DMS114 treated with DMSO at 0.1 percent for 48 hours (cell line): ENCODE data around the gene ITGA7.

Source experiments
- DNase-seq: peaks from one replicate; lab custom pipeline; 2025; ENCODE audit not compliant: unreplicated experiment; lab: John Stamatoyannopoulos, UW

ITGA7 gene

DNA sequence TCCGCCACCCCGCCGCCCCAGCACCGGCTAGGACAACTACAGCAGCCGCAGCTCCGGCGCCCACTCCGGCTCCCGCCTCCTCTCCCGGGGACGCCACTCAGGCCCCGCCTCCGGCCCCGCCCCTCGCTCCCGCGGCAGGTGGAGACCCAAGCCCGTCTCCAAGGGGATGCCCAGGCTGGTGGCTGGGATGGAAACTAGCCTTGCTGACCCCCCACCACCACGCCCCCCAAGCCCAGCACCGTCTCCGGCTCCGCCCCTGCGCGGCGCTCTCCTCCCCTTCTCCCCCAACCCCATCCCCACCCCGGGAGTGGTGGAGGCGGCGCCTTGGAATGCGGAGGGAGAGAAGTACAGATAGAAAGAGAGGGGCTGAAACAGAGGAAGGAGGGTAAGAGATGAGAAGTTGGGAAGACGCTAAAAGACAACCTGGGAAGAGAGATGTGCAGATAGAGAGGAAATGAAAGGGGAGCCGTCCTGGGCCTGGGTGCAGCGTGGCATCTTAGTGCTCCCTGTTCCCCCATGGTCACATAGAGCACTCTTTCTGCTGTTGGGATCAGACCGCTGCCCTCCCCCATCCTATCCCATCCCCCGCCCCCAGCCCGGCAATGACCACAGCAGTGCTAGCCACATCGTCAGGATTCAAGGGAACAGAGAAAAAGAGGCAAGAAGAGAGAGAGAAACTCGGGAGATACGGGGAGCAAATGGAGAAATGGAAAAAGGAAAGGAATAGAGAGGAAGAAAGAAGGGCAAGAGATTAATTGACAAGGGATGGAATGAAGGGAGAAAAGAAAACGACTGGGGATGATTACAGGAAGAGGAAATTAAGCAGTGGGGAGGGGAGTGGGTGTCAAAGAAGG lies at the start of gene ITGA7:
ITGA7 (minus strand) TSS at position 64 of the 854 bp plus-strand sequence. CDS start 222 bp downstream, outside the sequence.
- DNase-seq: peak; percentile 42

GRCh38 chr12:55755246-55755645 lies 47.5 kb upstream of the ITGA7 start:
- DNase-seq: no peak

- DNase-seq: no peak
Observed at GRCh38 chr12:55748230-55748993, 40.7 kb upstream of the ITGA7 start.

DNA sequence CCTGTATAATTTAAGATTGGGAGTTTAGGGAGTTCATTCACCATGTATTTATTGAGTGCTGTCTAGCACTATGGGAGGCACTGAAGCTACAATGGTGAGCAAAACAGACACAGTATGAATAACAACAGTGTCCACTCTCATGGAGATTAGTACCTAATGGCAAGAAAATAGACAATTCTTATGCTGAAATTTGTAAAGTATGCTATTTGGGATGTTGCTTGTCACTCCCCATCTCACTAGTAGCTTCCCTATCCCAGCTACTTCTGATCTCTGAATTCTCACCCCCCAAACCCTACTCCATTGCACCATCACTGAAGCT lies 39.2 kb upstream of the ITGA7 start:
- DNase-seq: no peak

GRCh38 chr12:55746174-55746912 lies 38.6 kb upstream of the ITGA7 start:
- no peak for DNase-seq

GRCh38 chr12:55745361-55746173 lies 37.9 kb upstream of the ITGA7 start:
- no peak for DNase-seq

GRCh38 chr12:55744340-55745030 lies 36.8 kb upstream of the ITGA7 start:
- DNase-seq: no peak

- DNase-seq: peak; percentile 14
Observed at GRCh38 chr12:55743406-55744339, 36.0 kb upstream of the ITGA7 start.

DNA sequence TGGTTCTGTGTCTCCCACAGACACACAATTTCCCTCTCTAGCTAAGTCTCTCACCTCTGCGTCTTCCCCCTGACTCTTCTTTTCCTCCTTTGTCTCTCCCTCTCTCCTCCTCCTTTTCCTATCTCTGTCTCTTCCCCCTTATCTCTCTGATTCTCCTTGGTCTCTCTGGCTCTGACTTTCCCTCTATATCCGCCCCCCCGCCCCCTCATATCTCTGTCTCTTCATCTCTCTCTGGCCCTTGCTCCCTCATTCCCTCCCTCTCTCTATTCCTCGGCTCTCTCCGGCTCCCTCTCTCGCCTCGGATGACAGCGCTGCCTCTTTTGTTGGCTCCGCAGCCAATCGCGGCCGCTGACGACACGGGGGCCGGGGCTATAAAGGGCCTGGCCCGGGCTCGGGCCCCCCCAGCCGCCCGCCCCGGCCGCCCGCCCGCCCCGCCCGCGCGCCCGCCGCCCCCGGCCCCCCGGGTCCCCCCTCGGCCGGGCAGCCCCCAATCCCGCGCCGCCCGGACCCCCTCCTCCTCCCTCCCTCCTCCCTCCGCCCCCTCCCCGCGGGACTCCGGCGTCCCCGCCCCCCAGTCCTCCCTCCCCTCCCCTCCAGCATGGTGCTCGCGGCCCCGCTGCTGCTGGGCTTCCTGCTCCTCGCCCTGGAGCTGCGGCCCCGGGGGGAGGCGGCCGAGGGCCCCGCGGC lies 35.2 kb upstream of the ITGA7 start, which contains the start of gene GDF11:
GDF11 (plus strand) TSS at position 404 of the 687 bp plus-strand sequence; CDS start at position 599, 195 bp downstream.
- peak; percentile 76 for DNase-seq

DNA sequence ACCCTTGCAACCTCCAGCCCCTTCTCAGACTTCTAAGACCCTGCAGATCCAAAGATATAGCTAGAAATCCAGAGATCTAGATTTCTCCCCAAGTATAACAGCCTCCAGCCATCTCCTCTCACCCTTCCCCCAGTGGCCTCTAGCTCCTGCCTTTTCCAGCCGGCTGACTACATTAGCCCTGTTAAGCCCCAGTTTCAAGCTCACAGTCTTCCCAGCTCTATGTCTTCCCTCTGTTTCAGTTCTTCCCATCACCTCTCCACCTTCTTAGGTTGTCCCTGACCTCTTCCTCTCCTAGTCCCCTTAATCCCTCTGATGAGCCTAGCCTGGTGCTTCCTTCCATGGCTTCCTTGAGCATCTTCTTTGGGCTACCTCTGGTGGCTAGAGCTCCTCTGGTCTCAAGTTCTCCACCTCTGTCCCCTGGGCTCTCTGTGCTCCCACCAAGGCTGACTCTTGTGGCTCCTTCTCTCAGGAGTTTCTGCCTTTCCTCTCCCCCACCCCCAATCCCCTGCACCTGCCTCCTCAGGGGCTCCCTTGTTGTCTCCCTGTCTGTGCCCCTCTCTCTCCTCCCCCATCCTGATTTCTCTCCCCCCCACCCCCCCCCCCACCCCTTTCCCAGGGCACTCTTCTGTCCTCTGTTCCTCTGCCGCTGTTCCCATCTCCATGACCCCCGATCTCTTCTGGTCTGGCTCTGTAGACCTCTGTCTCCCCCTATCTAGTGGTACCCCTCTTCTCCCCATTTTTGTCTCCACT lies 34.4 kb upstream of the ITGA7 start:
- DNase-seq: no peak

- no peak for DNase-seq
Observed at GRCh38 chr12:55739025-55739378, 31.3 kb upstream of the ITGA7 start.

DNA sequence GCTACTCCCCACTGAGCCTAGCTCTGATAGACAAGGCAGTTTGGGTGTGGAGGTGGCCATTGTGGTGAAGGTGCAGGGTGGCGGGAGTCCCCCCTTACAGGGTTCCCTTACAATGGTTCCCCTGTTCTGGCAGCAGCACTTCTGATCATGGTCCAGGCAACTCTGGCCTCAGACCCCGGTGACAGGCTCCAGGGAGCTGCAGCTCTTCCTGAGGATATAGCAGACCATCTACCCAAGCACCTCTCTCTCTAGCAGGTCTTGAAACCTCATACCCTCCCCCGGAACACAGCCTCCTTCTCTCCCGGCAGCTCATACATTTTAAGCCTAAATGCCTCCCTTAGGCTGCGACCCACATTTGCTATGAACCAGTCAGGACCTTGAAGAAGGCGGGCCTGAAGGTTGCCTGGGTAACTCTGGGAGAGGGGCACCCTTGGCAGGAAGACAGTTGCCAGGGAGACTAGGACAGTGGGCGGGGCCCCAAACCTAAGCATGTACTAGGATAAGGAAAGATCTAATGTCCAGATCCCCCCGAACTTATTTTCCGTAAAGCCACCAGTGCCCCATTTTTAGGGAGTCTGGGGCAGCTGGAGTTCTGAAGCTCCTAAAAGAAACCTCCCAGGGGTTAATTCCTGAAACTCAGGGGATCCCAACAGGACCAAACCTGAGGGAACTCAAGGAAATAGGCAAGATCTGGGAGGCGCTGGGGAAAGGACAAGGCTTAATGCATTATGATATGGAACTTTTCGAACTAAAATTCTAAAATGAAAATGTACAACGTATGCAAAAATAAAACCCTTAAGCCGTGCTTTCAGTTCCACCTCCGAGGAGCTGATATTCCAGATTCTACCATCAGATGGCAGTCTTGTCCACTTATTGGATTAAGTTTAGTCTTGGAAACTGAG lies 30.7 kb upstream of the ITGA7 start:
- peak; percentile 76 for DNase-seq

- peak; percentile 18 for DNase-seq
Observed at GRCh38 chr12:55737581-55738122, 29.9 kb upstream of the ITGA7 start.

GRCh38 chr12:55736780-55737580 lies 29.3 kb upstream of the ITGA7 start:
- DNase-seq: peak; percentile 29

DNA sequence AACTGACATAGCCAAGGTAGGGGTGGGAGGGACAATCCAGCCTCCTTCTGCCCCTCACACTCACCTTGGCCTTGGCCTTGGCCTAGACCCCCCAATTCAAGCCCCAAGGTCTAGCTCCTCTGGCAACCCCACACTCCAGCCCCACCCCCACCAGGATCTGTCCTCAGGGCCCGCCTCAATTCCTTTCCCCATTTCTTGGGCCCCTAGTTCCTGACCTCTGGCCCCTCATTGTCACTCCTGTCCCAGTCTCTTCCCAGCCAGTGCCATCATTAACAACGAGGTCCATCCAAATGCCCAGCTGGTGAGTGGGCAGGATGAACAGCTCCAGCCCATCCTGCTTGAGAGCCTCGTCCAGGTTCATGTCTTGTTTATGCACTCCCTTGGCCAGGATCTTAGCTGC lies 28.4 kb upstream of the ITGA7 start:
- no peak for DNase-seq

GRCh38 chr12:55734595-55734994 lies 26.9 kb upstream of the ITGA7 start:
- no peak for DNase-seq
